IPS-18c (cell line): ENCODE measurements around the gene PLCB1.

Source experiments
- H3K4me3 ChIP-seq: 2 replicates; pipeline ENCODE4 v1.7.0; 2013; ENCODE audit warnings: low read depth, mild to moderate bottlenecking, low read length, moderate library complexity; ENCODE audit not compliant: insufficient read depth
- H3K9me3 ChIP-seq: one replicate; pipeline ENCODE4 v1.6.1; 2013; ENCODE audit warnings: mild to moderate bottlenecking, low read length, moderate library complexity; ENCODE audit not compliant: control insufficient read depth, insufficient read depth

Gene PLCB1

DNA sequence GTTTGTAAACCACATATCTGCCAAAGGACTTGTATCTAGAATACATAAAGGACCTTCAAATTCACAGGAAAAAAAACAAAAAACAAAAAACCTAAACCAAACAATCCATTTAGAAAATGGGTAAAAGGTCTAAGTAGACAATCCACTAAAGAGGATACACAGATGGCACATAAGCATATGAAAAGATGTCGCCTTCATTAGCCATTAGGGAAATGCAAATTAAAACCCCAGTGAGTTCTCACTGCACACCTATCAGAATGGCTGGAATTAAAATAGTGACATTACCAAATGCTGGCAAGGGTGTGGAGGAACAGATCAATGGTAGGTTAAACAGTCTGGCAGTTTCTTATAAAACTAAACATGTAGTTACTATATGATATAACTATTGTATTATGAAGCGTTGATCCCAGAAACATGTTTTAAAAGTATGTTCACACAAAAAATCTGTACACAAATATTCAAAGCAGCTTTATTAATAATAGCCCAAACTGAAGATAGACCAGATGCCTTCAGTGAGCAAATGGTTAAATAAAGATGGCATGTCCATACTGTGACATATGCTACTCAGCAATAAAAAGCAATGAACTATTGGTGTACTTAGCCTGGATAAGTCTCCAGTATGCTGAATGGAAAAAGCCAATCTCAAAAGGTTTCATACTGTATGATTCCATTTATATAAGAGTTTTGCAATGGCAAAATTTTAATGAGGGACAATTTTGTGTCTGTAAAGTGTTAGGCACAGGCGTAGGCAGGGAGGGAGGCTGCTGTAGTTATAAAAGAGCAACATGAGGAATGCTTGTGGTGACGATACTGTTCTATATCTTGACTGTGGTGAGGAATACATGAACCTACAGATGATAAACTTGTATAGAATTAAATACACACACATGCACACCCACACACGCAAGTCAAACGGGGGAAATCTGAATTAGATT, 43.9 kb downstream of the PLCB1 start:
- H3K4me3 ChIP-seq: no peak overlapping the region
- peaks cover 2% of the 10 kb centered on the region for H3K9me3 ChIP-seq

DNA sequence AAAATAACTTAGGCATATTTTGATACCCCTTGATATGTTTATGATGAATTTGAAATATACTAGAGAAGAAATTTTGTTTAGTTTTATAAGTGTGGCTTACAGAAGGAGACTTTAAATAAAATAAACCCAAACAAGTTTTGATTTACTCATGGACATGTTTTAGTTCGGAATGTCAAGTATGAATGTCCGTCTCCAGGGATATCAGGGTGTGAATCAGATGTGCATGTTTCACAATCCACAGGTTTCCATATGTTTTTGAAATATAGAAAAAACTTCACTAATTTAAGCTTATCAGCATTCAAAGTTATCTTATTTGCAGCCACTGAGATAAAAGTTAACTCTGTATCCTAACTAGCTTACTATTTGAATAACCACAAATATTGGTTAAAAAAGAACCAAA, 51.5 kb downstream of the PLCB1 start:
- no peak overlapping the region for H3K4me3 ChIP-seq
- no peaks in the 10 kb centered on the region for H3K9me3 ChIP-seq

DNA sequence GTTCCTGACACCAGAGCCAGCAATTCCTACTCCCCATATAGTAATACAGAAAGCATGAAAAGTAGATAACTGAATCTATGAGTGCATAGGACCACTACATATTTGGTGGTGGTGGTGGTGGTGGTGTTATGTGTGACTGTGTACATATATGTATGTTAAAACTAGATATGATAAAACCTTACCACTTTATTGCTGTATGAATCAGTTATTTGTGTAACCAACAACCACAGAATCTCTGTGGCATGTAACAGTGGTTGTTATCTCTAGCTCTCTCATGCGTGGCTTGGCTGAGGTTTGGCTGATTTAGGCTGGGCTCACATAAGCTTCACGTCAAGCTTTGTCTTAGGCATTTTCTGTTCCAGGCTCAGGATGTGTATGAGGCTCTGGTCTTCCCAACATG, 55.7 kb downstream of the PLCB1 start:
- Histone ChIP-seq H3K4me3 (no peak overlapping the region), H3K9me3 (no peaks in the 10 kb centered on the region)

DNA sequence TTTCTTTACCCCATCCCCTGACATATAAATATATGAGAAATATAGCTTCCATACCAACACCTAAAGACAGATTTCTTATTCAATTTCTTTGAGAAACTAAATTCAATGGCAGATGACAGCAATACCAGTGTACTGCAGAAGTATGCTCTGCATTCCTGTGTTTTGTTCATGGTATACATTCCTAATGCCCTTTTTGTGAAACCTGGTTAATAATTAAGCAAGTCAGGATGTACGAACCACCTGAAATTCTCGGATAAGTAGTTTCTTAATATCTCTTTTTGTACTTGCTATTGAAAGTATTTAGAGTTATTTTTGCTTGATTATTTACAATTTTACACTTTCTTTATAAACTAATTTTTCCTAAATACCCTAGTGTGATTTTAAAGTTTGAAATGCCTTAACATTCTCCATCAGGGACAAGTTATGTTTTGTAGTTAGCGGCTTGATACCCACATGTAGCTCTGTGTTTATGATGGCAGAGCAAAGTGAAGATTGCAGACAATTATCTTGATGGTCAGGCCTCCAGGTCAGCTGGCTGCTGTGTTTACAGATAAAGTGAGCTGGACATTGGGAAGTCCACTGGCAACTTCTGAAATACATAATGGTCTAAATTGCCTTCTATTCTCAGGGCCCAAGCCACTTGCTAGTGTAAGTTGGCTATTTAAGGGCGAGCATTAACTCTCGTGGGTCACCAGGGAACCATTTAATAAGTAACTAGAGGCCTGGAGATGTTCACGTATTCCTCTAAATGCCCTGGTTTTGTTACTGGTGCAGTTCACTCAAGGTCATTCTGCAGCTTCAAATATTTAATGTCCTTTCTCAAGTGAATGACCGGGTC, 58.2 kb downstream of the PLCB1 start:
- Histone ChIP-seq H3K9me3 (no peaks in the 10 kb centered on the region), H3K4me3 (no peak overlapping the region)

DNA sequence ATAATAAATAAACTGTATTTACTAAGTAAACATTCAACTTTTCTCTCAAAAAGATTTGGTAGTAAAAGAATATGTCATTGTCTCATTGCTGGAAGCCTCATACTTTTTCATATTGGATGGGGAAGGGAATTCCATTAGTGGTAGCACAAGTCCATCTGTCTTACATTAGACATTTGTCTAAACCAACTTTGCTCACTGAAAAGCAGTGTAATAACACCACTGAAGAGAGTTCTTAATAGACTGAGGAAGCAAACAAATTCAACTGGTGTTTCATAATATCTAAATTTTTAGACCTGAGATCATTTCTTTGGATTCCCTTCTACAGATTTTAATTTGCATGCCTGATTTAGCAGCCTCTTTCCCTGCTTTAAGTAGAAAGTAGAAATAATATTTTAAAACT, 62.7 kb downstream of the PLCB1 start:
- no peaks in the 10 kb centered on the region for H3K9me3 ChIP-seq
- no peak overlapping the region for H3K4me3 ChIP-seq

DNA sequence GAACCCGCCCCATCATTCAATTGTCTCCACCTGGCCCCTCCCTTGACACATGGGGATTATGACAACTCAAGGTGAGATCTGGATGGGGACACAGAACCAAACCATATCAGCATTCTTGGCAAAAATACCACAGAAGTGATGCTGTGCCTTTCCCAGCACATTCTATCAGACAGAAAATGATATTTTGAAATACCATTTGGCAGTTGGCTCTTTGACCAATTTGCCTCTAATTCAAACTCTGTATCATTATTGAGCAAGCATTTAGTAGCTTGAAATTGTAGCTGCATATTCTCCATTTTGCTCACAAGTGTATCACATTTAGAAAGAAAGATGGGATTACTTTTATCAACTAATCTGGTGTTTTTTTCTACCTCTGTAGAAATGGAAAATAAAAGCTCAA, 64.0 kb downstream of the PLCB1 start:
- no peak overlapping the region for H3K4me3 ChIP-seq
- H3K9me3 ChIP-seq: no peaks in the 10 kb centered on the region

DNA sequence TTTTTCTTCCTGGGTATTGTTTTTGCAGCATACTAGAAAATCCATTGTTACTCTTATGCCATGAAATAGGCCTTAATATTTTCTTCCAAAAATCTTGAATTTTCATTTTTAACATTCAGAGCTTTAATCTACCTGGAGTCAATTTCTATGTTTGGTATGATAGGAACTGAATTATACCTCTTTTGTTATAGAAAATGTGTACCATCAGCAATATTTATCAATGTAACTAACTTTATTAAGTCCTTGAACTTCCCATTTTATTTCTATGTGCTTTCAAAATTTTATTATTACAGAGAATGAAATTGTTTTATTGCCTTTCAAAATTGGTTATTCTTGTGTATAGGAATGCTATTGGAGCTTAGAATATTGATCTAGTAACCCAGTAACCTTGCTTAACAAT, 68.2 kb downstream of the PLCB1 start:
- no peak overlapping the region for H3K4me3 ChIP-seq

DNA sequence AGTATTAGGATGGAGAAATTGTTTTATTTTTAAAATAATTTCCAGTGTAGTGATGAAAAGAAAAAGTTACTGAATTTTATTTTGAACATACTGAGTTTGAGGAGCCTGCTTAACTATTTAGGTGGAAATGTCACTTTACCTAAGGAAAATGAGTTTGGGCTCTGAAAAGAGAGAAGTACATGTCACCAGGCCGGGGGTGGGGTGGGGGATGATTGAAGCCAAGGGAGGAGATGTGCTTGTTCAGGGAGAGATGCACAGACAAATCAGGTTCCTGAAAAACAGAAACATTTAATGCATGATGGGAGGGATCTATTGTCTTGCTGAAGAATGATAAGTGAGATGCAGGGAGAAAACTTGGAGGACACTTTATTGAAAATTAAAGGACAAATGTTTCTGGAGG, 71.3 kb downstream of the PLCB1 start:
- Histone ChIP-seq H3K9me3 (no peaks in the 10 kb centered on the region), H3K4me3 (no peak overlapping the region)

More for the DNA sequence above, 68.2 kb downstream of the PLCB1 start:
- H3K9me3 ChIP-seq: no peaks in the 10 kb centered on the region

DNA sequence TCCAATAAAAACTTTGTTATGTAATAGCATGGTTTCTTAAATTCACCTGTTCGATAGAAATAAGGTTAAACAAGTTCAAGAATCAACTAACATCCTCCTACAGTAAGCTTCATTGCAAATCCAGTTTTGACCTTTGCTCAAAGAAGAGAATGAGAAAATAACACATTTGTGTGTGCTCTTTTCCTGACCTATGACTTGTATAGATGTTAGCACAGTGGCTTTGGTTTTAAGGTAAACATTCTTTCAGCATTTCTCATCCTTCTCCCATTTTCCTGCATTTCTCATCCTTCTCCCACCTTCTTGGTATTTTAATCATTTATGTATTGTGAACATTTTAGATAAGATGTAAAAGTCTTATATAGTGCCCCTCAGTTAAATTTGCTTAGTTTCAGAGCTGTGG, 73.9 kb downstream of the PLCB1 start:
- Histone ChIP-seq H3K9me3 (no peaks in the 10 kb centered on the region), H3K4me3 (no peak overlapping the region)

DNA sequence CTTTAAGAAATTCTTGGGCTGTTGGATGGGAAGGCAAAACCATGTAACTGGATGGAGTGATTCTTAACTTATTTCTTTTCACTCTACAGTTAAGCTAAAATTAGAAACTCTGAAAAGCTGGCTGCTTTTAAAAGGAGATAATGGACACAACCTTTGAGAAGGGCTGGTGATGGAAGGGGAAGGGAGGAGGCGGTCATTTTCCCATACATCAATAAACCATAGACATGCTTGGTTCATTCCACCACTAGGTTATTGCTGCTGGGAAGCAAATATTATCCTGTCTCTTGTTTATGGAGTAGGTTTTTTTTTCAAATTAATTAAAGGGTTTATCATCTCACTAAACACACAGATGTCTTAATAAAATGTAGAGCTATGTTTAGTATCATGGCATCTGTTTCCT, 76.2 kb downstream of the PLCB1 start:
- Histone ChIP-seq H3K9me3 (no peaks in the 10 kb centered on the region), H3K4me3 (no peak overlapping the region)

DNA sequence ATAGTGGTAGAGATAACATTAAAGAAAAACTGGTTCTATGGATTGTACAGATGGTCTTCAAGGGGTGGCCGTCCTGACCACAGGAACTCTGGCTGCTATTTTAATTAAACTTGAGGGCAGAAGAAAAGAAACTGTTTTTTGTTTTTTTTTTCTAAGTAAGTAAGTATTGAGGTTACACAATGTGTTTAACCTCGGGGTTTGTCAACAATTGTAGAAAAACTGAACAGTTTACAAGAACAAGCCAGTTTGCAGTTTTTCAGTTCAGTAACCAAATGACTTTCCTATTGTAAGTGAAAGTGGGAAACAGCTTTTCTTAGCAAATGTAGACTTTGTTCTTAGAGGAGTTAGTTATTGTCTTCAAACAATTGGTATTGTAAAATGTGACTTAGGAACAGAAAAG, 77.0 kb downstream of the PLCB1 start:
- H3K9me3 ChIP-seq: no peaks in the 10 kb centered on the region
- H3K4me3 ChIP-seq: no peak overlapping the region

DNA sequence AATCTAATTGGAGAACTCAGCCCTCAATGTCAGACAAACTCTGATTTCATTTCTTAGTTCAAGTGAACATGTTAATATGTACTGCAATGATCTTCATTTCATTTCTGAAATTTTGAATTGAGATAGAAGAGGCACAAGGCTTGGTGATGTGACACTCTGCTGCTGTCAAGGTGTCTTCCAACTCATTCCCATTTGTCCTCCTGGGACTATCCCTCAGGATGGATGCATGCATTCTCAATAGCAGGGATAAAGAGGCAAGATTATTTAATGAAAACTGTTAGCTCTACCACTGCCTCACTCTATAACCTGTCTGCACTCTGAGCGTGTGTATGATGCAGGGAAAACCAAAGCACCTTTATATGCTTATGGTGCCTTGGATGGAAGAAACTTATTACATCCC, 78.7 kb downstream of the PLCB1 start:
- H3K4me3 ChIP-seq: no peak overlapping the region
- no peaks in the 10 kb centered on the region for H3K9me3 ChIP-seq

DNA sequence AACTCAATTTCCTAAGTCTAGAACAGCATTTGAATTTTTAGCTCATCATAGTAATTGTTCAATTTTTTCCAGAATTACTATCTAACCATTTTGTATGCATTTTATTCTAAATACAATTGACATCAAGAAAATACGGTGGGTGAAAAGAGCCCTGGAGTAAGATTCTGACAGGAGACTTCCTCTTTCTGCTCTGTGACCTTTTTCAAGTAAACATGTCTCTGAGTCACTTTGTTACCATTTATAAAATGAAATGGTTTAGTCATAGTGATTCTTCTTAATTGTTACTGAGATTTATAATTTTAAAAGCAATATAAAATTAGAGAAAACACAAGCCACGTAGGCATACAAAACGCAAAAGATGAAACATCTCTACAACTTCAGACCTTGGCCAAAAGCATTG, 80.2 kb downstream of the PLCB1 start:
- Histone ChIP-seq H3K4me3 (no peak overlapping the region), H3K9me3 (no peaks in the 10 kb centered on the region)

DNA sequence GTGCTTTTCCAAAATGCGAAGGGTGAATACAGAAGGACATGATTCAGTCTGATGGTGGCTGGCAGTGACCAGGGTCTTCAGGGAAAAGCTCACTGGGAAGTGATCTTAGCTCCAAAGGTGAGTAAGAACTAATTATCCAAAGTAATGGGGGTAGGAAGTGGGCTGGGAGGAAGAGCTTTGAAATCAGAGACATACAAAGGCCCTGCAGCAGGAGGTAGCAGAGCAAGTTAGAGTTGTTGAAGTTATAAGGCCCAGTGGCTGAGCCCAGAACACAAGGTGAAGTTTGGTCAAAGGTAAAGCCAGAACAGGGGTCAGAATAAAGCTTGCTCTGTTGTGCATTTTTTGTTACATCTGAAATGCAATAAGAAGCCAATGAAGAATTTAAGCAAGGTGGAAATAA, 81.2 kb downstream of the PLCB1 start:
- Histone ChIP-seq H3K9me3 (no peaks in the 10 kb centered on the region), H3K4me3 (no peak overlapping the region)

DNA sequence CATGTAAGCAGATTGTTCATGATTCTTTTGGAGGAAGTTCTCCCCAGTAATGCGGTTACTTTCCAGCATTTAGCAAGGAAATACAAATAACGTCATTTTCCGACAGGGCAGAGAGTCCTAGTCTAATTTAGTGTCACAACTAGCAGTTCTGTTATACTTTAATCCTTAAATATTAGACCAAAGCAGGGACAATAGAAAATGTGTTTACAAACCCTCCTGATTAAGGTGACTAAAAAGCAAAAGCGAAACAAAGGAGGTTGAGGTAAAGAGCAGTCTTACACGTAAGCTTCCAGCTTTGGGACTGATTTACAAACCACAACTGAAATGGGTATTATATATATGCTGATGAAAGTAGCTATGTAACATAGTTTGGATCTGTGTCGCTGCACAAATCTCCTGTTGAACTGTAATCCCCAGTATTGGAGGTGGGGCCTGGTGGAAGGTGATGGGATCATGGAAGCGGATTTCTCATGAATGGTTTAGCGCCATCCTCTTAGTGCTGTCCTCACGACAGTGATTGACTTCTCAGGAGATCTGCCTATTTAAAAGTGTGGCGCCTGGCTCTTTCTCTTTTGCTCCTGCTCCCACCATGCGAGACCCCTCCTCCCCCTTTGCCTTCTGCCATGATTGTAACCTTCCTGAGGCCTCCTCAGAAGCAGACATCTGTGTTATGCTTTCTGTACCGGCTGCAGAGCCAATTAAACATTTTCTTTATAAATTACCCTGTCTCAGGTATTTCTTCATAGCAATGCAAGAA, 81.9 kb downstream of the PLCB1 start:
- no peaks in the 10 kb centered on the region for H3K9me3 ChIP-seq
- H3K4me3 ChIP-seq: no peak overlapping the region

DNA sequence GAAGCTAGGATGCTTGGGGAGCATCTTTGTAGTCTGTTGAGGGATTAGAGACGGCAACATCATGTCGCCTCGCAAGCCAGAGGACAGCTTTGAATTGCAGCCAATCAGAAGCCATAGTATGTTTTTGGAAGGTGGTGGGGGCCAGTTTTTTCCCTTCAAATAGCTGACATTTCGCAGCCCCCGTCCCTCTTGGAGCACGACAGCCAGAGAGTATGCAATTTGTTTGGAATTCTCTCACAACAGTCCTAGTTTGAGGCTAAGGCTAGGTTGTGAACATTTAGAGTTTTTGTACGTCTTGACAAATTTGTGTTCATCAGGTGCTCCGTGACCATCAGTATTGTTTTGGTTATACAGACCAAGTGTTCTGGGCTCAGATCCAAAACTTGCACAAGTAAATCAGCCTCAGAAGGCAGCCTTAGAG, 83.3 kb downstream of the PLCB1 start:
- no peak overlapping the region for H3K4me3 ChIP-seq
- no peaks in the 10 kb centered on the region for H3K9me3 ChIP-seq

DNA sequence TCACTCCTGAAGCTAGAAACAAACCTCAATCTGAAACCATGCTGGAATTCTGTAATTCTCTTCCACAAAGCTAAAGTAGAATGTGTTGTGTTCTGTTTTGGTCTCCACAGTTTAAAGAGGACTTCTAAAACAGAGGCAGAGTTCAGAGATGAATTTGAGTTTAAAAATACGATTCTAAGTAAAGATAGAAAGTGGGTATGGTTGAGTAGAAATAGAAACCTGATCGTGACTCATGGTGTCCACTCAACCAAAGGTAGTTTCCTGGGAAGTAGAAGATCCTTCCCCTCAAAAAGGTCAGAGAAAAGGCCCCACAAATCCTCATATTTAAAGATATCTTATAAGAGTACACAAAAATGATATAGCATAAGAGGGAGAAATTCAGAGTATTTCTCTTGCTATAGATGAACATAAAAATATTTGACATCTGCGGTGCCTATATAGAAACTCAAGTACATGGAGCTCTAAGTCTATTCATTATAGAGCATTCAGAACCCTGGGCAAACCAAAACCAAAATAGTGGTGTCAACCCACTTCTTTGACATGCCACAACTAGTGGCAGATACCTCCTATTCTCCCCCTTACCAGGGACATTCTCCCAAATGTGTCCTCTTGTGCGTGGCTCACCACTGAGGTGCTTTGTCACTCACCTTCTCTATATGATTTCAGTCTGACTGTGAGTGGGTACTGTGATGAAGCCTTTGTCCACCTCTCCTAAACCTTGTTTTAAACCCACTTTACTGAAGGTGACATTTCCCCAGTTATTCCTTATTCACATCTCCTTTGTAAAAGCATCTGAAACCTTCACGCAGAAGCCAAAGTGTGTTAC, 84.5 kb downstream of the PLCB1 start:
- Histone ChIP-seq H3K9me3 (no peaks in the 10 kb centered on the region), H3K4me3 (no peak overlapping the region)
